Measurements from ENCODE around the gene TRPM7.
"Not testable (repeated sequence)": the region's sequence is repeated elsewhere in the genome, so short reads cannot be mapped to it uniquely, and the experiment has no call there.

TRPM7 gene

GRCh38 chr15:50702762-50703334, 16.3 kb upstream of the TRPM7 start:
- FAIRE-seq (no peak), DNase-seq (ENCODE audit: insufficient read length, low spot score) (no peak)
- no peak for TF ChIP-seq POLR2A (IDR thresholded peaks at IDR 0.05; ENCODE audit: low read depth, low read length)
- no peak for TF ChIP-seq PAX5 (IDR thresholded peaks at IDR 0.05; ENCODE audit: insufficient read depth, low read length, severe bottlenecking)
- TF ChIP-seq SPI1 (IDR thresholded peaks at IDR 0.05; ENCODE audit: low read depth, low read length) = no peak
- TF ChIP-seq POU2F2 (IDR thresholded peaks at IDR 0.05; ENCODE audit: low read depth, low read length) = no peak
- no peak for TF ChIP-seq POLR2AphosphoS5 (IDR thresholded peaks at IDR 0.05; ENCODE audit: low read depth, low read length)

GRCh38 chr15:50698101-50698500, 11.5 kb upstream of the TRPM7 start:
- TF ChIP-seq POU2F2 (IDR thresholded peaks at IDR 0.05; ENCODE audit: low read depth, low read length) = no peak
- TF ChIP-seq PAX5 (IDR thresholded peaks at IDR 0.05; ENCODE audit: insufficient read depth, low read length, severe bottlenecking) = no peak
- TF ChIP-seq POLR2AphosphoS5 (IDR thresholded peaks at IDR 0.05; ENCODE audit: low read depth, low read length) = no peak
- no peak for TF ChIP-seq POLR2A (IDR thresholded peaks at IDR 0.05; ENCODE audit: low read depth, low read length)
- no peak for TF ChIP-seq SPI1 (IDR thresholded peaks at IDR 0.05; ENCODE audit: low read depth, low read length)
- TF ChIP-seq TAF1 (IDR thresholded peaks at IDR 0.05; ENCODE audit: low read depth, low read length) = no peak
- FAIRE-seq = no peak
- no peak for DNase-seq (ENCODE audit: insufficient read length, low spot score)

GRCh38 chr15:50697109-50697797, 10.7 kb upstream of the TRPM7 start:
- TF ChIP-seq POLR2AphosphoS5 (IDR thresholded peaks at IDR 0.05; ENCODE audit: low read depth, low read length) (no peak), POU2F2 (IDR thresholded peaks at IDR 0.05; ENCODE audit: low read depth, low read length) (no peak), SPI1 (IDR thresholded peaks at IDR 0.05; ENCODE audit: low read depth, low read length) (no peak), TAF1 (IDR thresholded peaks at IDR 0.05; ENCODE audit: low read depth, low read length) (no peak), POLR2A (IDR thresholded peaks at IDR 0.05; ENCODE audit: low read depth, low read length) (no peak), PAX5 (IDR thresholded peaks at IDR 0.05; ENCODE audit: insufficient read depth, low read length, severe bottlenecking) (no peak)
- DNase-seq (ENCODE audit: insufficient read length, low spot score) = no peak
- FAIRE-seq = no peak

- not testable (repeated sequence) for DNase-seq (ENCODE audit: insufficient read length, low spot score); FAIRE-seq
Observed at GRCh38 chr15:50694634-50695165, 8.1 kb upstream of the TRPM7 start.

GRCh38 chr15:50687302-50687902, 805 bp upstream of the TRPM7 start:
- no peak for TF ChIP-seq TAF1 (IDR thresholded peaks at IDR 0.05; ENCODE audit: low read depth, low read length)
- TF ChIP-seq SPI1 (IDR thresholded peaks at IDR 0.05; ENCODE audit: low read depth, low read length) = no peak
- no peak for TF ChIP-seq POU2F2 (IDR thresholded peaks at IDR 0.05; ENCODE audit: low read depth, low read length)
- TF ChIP-seq POLR2AphosphoS5 (IDR thresholded peaks at IDR 0.05; ENCODE audit: low read depth, low read length) = no peak
- TF ChIP-seq PAX5 (IDR thresholded peaks at IDR 0.05; ENCODE audit: insufficient read depth, low read length, severe bottlenecking) = no peak
- TF ChIP-seq POLR2A (IDR thresholded peaks at IDR 0.05; ENCODE audit: low read depth, low read length) = no peak
- no peak for DNase-seq (ENCODE audit: insufficient read length, low spot score)
- no peak for FAIRE-seq

- TF ChIP-seq TAF1 (IDR thresholded peaks at IDR 0.05; ENCODE audit: low read depth, low read length) (no peak; the same call in 1 of the 2 replicates), POLR2AphosphoS5 (IDR thresholded peaks at IDR 0.05; ENCODE audit: low read depth, low read length) (no peak), POU2F2 (IDR thresholded peaks at IDR 0.05; ENCODE audit: low read depth, low read length) (no peak), SPI1 (IDR thresholded peaks at IDR 0.05; ENCODE audit: low read depth, low read length) (no peak), POLR2A (IDR thresholded peaks at IDR 0.05; ENCODE audit: low read depth, low read length) (no peak), PAX5 (IDR thresholded peaks at IDR 0.05; ENCODE audit: insufficient read depth, low read length, severe bottlenecking) (no peak)
- FAIRE-seq (peak; percentile 83), DNase-seq (ENCODE audit: insufficient read length, low spot score) (peak; percentile 43)
Observed at GRCh38 chr15:50685976-50686468, 575 bp downstream of the TRPM7 start.

- DNase-seq (ENCODE audit: insufficient read length, low spot score) (no peak), FAIRE-seq (no peak)
- no peak for TF ChIP-seq POU2F2 (IDR thresholded peaks at IDR 0.05; ENCODE audit: low read depth, low read length)
- no peak for TF ChIP-seq POLR2AphosphoS5 (IDR thresholded peaks at IDR 0.05; ENCODE audit: low read depth, low read length)
- TF ChIP-seq POLR2A (IDR thresholded peaks at IDR 0.05; ENCODE audit: low read depth, low read length) = no peak
- no peak for TF ChIP-seq PAX5 (IDR thresholded peaks at IDR 0.05; ENCODE audit: insufficient read depth, low read length, severe bottlenecking)
- no peak for TF ChIP-seq TAF1 (IDR thresholded peaks at IDR 0.05; ENCODE audit: low read depth, low read length)
- TF ChIP-seq SPI1 (IDR thresholded peaks at IDR 0.05; ENCODE audit: low read depth, low read length) = no peak
Observed at GRCh38 chr15:50685191-50685975, 1.2 kb downstream of the TRPM7 start.

GRCh38 chr15:50681467-50681866, 5.1 kb downstream of the TRPM7 start:
- DNase-seq (ENCODE audit: insufficient read length, low spot score) (no peak), FAIRE-seq (no peak)
- TF ChIP-seq TAF1 (IDR thresholded peaks at IDR 0.05; ENCODE audit: low read depth, low read length) (no peak), POLR2AphosphoS5 (IDR thresholded peaks at IDR 0.05; ENCODE audit: low read depth, low read length) (no peak), POLR2A (IDR thresholded peaks at IDR 0.05; ENCODE audit: low read depth, low read length) (no peak), PAX5 (IDR thresholded peaks at IDR 0.05; ENCODE audit: insufficient read depth, low read length, severe bottlenecking) (no peak), SPI1 (IDR thresholded peaks at IDR 0.05; ENCODE audit: low read depth, low read length) (no peak), POU2F2 (IDR thresholded peaks at IDR 0.05; ENCODE audit: low read depth, low read length) (no peak)

Data from GM12891 (cell line).